ENCODE measurements around the gene RGS7.

- TF ChIP-seq CTCF (IDR thresholded peaks at IDR 0.05) (no peak), EP300 (IDR thresholded peaks at IDR 0.05) (no peak)
Measured at GRCh38 chr1:240998441-240999015, 358.5 kb downstream of the RGS7 start.

Data from esophagus muscularis mucosa (tissue), 3 donors.